Measurements from ENCODE around the gene C6orf141.

Gene C6orf141

DNA sequence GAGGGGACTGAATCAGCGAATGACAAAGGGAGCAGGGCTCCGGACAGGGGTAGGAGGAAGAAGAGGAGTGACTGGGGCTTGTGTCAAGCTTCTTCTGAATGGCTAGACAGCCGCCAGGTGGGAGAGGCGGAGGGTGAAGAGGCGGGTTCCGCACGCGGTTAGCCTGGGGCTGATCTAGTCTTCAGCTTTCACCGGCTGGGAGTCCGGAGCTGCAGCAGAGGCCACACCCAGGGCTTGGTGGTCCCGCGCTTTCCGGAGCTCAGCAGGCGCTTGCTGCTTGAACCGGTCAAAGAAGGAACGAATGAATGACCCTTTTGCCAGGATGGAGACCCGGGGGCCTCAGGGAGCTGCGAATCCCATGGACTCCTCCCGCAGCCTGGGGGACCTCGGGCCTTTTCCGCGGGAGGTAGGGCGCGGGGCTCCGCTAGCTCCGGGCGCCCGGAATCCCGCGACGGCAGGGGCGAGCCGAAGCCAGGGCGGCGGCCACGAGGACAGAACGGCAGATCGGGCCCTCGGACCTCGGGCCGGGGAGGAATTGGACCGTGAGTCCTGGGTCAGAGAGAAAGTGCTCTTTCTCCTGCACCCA is at the start of gene C6orf141:
Gene C6orf141 (plus strand): TSS at position 177 of the 586 bp plus-strand sequence. CDS start 125 bp downstream, at position 302.
- peak; percentile 92 for DNase-seq

GRCh38 chr6:49504666-49505065 is 45.8 kb upstream of the C6orf141 start:
- no peak for DNase-seq

DNA sequence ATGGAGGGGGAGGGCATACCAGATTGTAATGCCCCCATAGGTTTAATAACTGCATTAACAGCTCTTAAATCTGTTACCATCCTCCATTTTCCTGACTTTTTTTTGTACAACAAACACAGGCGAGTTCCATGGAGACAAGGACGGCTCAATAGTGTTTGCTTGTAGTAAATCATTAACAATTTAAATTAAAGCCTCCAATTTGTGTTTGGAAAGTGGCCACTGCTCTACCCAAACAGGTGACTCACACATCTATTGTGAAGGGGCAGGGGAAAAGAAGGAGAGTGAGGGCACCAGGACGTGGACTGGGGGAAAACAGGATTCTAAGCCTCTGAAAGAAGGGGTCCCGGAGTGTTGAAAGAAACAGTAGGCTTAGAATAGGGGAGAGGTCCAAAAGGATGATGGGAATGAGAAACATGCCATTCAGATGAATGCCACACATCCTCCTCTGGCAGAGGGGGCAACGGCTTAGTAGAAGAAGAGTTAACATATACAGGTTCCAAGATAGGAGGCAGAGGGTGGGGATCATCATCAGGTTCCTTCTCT is 43.8 kb upstream of the C6orf141 start:
- DNase-seq = no peak

DNA sequence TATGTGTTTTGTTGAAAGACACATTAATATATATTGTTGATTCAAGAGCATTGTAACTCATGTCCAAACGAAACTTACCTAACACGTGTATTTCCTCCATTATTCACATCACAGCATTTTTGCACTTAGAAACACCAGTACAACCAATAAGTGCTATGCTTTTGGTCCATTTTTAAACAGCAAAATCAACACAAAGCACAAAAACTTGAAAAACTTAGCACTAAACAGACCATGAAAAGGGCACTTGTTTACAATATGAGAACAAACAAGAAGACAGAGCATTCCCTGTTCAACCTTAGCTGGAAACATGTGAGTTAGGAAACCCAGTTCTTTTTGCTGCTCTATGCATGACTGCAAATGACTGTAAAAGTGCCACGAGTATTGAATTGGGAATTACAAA is 41.1 kb upstream of the C6orf141 start:
- no peak for DNase-seq

GRCh38 chr6:49513153-49513989 is 37.1 kb upstream of the C6orf141 start:
- no peak for DNase-seq

DNA sequence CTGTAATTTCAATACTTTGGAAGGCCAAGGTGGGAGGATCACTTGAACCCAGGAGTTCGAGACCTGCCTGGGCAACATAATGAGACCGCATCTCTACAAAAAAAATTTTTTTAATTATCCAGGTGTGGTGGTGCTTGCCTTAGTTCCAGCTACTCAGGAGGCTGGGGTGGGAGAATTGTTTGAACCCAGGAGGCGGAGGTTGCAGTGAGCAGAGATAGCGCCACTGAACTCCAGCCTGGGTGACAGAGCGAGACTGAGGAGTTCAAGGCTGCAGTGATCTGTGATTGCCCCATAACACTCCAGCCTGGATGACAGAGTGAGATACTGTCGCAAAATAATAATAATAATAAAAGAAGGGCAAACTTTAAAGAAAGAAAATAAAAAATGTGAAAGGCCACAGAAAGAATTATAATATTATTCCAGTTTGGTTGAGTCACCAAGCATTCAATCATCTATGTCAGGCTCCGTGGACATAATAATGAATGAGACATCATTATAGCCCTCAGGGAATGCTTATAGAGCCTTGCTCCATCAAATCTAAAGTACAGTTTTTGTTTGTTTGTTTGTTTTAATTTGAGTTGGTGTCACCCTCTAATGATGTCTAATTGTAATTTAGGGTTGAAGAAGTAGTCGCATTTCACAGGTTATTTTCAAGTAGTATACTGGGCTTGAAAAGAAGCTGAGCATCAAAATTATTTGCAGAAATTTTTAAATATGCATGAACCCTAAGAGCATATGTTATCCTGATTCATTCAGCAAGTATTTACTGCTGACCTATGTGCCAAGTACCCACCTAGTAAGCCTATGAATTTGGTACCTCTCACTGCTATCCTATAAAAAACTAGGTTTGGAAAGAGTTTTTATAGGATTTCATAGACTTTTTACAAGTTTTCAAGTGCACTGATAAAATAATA is 35.6 kb upstream of the C6orf141 start:
- no peak for DNase-seq

DNA sequence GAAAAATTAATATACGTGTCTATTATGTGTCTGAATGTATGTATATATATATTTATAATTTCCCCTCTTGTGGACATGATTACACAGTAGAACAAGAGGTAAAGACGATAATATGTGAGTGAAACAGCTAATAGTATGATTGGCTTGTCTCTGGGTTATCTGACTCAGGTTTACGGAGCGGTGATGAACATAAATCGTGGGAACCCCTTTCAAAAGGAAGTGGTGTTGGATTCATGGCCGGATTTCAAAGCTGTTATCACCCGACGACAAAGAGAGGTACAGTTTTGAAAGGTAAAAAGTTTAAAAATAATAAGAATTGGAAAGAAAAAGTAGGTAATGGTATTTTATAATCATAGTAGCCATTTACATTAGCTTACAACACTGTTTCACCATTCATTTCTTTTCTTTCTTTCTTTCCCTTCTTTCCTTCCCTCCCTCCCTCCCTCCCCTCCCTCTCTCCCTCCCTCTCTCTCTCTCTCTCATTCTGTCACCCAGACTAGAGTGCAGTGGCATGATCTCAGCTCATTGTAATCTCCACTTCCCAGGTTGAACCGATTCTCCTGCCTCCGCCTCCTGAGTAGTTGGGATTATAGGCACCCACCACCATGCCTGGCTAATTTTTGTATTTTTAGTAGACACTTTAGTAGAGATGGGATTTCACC is 34.9 kb upstream of the C6orf141 start:
- no peak for DNase-seq

DNA sequence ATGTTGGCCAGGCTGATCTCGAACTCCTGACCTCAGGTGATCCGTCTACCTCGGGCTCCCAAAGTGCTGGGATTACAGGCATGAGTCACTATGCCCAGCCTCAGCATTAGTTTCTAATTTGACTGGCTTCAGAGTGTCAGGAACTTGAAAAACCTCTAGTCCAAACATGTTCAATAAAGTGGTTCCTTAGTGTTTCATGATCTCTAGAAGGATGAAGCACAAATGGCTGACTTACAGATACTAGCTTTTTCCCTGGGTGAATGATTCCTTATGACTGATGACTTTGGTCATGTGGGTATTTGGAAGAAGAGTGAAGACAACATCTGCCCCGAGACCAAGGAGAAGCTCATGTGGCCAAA is 34.3 kb upstream of the C6orf141 start:
- no peak for DNase-seq

DNA sequence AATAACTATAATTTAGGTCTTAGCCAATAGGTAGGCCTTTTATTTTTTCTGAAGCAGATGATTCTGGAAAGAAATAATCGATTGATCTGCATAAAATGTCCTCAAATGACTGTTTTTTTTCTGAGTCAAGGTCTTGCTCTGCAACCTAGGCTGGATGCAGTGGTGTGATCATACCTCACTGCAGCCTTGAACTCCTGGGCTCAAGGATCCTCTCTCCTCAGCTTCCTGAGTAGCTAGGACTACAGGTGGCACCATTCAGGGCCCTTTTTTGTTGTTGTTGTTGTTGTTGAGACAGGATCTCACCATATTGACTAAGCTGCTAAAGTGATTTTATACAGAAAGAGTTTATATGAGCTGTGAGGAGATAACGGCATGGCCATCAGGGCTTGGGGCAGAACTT is 32.5 kb upstream of the C6orf141 start:
- no peak for DNase-seq

DNA sequence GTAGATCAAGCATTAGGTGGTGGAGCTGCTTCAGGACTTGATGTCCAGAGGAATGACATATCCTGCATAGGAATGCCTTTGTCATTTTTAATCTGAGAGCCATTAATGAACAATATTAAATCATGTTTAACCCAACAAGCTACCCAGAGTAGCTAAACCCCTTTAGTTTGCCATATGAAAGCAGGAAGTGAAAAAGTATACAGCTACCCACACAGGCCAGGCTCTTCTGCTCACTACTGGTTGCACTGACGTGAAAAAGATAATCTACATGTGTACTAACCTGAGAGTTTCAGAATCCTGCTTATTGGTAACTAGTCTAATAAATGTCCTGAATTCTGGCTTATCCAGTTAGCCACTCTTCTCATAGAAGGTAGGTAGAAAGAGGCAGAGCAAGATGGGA is 30.8 kb upstream of the C6orf141 start:
- no peak for DNase-seq

GRCh38 chr6:49522710-49523593 is 27.5 kb upstream of the C6orf141 start:
- peak; percentile 25 for DNase-seq

- no peak for DNase-seq
Measured at GRCh38 chr6:49523901-49524300, 26.6 kb upstream of the C6orf141 start.

- DNase-seq = no peak
Measured at GRCh38 chr6:49524541-49524940, 25.9 kb upstream of the C6orf141 start.

- no peak for DNase-seq
Measured at GRCh38 chr6:49526598-49526997, 23.9 kb upstream of the C6orf141 start.

DNA sequence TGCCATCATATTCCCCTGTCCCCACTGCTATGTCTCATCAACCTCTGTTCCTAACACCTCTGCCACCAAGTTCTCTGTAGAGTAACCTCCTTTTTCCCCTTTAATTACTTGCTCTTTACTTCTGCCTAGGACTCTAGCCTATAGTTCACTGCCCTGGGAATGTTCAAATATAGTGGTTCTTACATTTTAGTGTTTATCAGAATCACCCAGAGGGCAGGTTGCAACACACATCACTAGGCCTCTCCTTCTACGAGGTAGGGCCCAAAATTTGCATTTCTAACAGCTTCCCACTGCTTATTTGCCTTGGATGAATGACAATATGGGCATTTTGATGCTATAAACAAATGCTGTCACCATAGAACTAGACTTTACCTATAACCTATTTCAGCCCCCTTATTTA is 23.1 kb upstream of the C6orf141 start:
- DNase-seq = no peak

- DNase-seq = no peak
Measured at GRCh38 chr6:49528571-49528970, 21.9 kb upstream of the C6orf141 start.

DNA sequence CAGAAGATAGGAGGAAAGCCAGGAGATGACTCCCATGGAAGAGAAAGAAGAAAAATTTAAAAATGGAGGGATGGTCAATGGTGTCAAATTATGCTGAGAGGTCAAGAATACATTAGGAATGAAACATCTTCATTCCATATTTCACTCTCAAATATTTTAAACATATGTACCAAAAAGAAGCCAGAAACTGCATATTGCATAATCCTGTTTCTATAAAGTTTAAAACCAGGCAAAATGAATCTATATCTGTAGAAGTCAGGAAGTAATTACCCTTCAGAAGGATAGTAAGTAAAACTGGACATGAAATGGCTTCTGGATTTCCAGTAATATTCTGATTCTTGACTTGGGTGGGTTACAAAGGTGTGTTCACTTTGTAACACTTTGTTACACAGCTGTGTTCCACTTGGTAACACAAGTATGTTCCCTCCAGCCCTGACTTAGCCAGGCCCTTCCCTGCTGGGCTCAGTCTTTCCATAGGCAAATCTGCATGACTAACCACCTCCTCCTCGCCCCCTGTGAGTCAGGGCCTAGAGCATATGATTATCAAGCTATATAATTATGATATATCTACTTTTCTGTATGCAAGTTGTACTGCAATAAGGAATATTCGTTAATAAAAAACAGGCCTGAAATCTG is 20.2 kb upstream of the C6orf141 start:
- no peak for DNase-seq

- peak; percentile 94 for DNase-seq
Measured at GRCh38 chr6:49531774-49532569, 18.5 kb upstream of the C6orf141 start.

GRCh38 chr6:49535795-49536194 is 14.7 kb upstream of the C6orf141 start:
- no peak for DNase-seq

- no peak for DNase-seq
Measured at GRCh38 chr6:49539102-49539501, 11.4 kb upstream of the C6orf141 start.

Data from NCI-H510A treated with DMSO at 0.1 percent for 48 hours (cell line).